Neural progenitor cell (in vitro differentiated cells): ENCODE data around the gene ELMO1.

Experiments
- EZH2 ChIP-seq: fragments of 200-600 bp; sonication (generic); IDR thresholded peaks from 2 replicates; pipeline ENCODE4 v1.6.1; 2017; ENCODE audit warnings: antibody characterized with exemption, mild to moderate bottlenecking, moderate library complexity
- EZH2phosphoT487 ChIP-seq: fragments of 200-600 bp; sonication (generic); IDR thresholded peaks from 2 replicates; pipeline ENCODE4 v1.6.1; 2017; ENCODE audit warnings: antibody characterized with exemption
- TF ChIP-seq, protein P1 (sequence below): fragments of 200-600 bp; sonication (generic); IDR thresholded peaks from 2 replicates; pipeline ENCODE4 v1.5.1; 2017; ENCODE audit warnings: antibody characterized with exemption, mild to moderate bottlenecking

DNA sequence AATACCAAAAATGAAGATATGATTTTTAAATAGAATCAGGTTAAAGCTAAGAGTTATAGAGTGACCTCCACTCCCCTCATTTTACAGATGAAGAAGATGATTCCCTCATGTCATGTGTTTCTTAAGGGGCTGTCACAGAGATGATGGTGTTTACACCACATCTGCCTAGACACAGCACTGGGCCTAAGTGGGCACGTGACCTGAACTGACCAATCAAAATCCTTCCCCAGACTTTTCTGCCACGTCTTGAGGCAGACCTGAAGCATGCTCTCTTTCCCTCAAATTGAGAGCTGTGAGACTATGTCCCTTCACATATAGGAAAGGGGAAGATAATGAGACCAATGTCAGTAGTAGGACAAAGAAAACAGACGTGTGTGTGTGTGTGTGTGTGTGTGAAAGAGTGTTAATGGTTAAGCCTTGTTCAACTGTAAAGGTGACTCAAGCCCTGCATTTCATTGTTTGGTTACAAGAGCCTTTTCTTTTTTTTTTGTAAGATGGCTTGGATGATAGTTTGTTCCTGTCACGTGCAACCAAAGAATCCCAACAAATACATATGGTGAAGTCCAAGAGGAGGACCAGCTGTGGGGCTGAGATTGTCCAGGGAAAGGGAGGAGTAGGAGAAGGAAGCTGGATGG is 551.6 kb downstream of the ELMO1 start:
- TF ChIP-seq, protein P1, sequence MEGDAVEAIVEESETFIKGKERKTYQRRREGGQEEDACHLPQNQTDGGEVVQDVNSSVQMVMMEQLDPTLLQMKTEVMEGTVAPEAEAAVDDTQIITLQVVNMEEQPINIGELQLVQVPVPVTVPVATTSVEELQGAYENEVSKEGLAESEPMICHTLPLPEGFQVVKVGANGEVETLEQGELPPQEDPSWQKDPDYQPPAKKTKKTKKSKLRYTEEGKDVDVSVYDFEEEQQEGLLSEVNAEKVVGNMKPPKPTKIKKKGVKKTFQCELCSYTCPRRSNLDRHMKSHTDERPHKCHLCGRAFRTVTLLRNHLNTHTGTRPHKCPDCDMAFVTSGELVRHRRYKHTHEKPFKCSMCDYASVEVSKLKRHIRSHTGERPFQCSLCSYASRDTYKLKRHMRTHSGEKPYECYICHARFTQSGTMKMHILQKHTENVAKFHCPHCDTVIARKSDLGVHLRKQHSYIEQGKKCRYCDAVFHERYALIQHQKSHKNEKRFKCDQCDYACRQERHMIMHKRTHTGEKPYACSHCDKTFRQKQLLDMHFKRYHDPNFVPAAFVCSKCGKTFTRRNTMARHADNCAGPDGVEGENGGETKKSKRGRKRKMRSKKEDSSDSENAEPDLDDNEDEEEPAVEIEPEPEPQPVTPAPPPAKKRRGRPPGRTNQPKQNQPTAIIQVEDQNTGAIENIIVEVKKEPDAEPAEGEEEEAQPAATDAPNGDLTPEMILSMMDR: no peak
- no peak for TF ChIP-seq EZH2phosphoT487
- TF ChIP-seq EZH2: no peak
